HG03521 (cell line): Measurements from ENCODE around the gene USP17L15.
"Not testable (repeated sequence)": the region's sequence is repeated elsewhere in the genome, so short reads cannot be mapped to it uniquely, and the experiment has no call there.

Experiments used
- ATAC-seq: cut with Tn5 transposase; IDR thresholded peaks from one replicate; pipeline ENCODE4 v1.9.1; 2021; ENCODE audit warnings: mild to moderate bottlenecking, moderate library complexity; ENCODE audit not compliant: unreplicated experiment

USP17L15 gene

GRCh38 chr4:9234085-9234484, at the start of gene USP17L15:
USP17L15 (plus strand) TSS chr4:9234385; CDS start chr4:9234385, 0 bp downstream.
- not testable (repeated sequence) for ATAC-seq

- ATAC-seq = not testable (repeated sequence)
These were observed 23.8 kb upstream of the USP17L15 start, which contains the start of gene USP17L10 for GRCh38 chr4:9210357-9210756. USP17L10 (plus strand) TSS chr4:9210657; CDS start chr4:9210657, 0 bp downstream.

- ATAC-seq = not testable (repeated sequence)
These were observed 19.5 kb upstream of the USP17L15 start for GRCh38 chr4:9214701-9215100.

GRCh38 chr4:9215105-9215504, 19.1 kb upstream of the USP17L15 start, which contains the start of gene USP17L11:
USP17L11 (plus strand) TSS chr4:9215405; CDS start chr4:9215405, 0 bp downstream.
- not testable (repeated sequence) for ATAC-seq

- ATAC-seq = not testable (repeated sequence)
These were observed 14.3 kb upstream of the USP17L15 start, which contains the start of gene USP17L12 for GRCh38 chr4:9219852-9220251. USP17L12 (plus strand) TSS chr4:9220152; CDS start chr4:9220152, 0 bp downstream.

GRCh38 chr4:9224596-9224995, 9.6 kb upstream of the USP17L15 start, which contains the start of gene USP17L13:
USP17L13 (plus strand) TSS chr4:9224896; CDS start chr4:9224896, 0 bp downstream.
- ATAC-seq = not testable (repeated sequence)

GRCh38 chr4:9230249-9230648, 3.9 kb upstream of the USP17L15 start:
- not testable (repeated sequence) for ATAC-seq

- not testable (repeated sequence) for ATAC-seq
These were observed 4.3 kb downstream of the USP17L15 start for GRCh38 chr4:9238461-9238860.

- ATAC-seq = not testable (repeated sequence)
These were observed 9.4 kb downstream of the USP17L15 start, which contains the start of gene USP17L17 for GRCh38 chr4:9243579-9243978. USP17L17 (plus strand) TSS chr4:9243879; CDS start chr4:9243879, 0 bp downstream.

- not testable (repeated sequence) for ATAC-seq
These were observed 13.9 kb downstream of the USP17L15 start, which contains the start of gene USP17L18 for GRCh38 chr4:9247953-9248680. USP17L18 (plus strand) TSS chr4:9248630; CDS start chr4:9248630, 0 bp downstream.

- ATAC-seq = not testable (repeated sequence)
These were observed 18.9 kb downstream of the USP17L15 start, which contains the start of gene USP17L19 for GRCh38 chr4:9253078-9253477. USP17L19 (plus strand) TSS chr4:9253378; CDS start chr4:9253378, 0 bp downstream.

- not testable (repeated sequence) for ATAC-seq
These were observed 23.6 kb downstream of the USP17L15 start, which contains the start of gene USP17L20 for GRCh38 chr4:9257824-9258223. USP17L20 (plus strand) TSS chr4:9258124; CDS start chr4:9258124, 0 bp downstream.

GRCh38 chr4:9262572-9262971, 28.4 kb downstream of the USP17L15 start, which contains the start of gene USP17L21:
USP17L21 (plus strand) TSS chr4:9262872; CDS start chr4:9262872, 0 bp downstream.
- not testable (repeated sequence) for ATAC-seq

GRCh38 chr4:9267319-9267718, 33.1 kb downstream of the USP17L15 start, which contains the start of gene USP17L22:
USP17L22 (plus strand) TSS chr4:9267619; CDS start chr4:9267619, 0 bp downstream.
- not testable (repeated sequence) for ATAC-seq

- ATAC-seq = not testable (repeated sequence)
These were observed 37.5 kb downstream of the USP17L15 start for GRCh38 chr4:9271719-9272118.
